Measurements from ENCODE around the gene SEC62.

The SEC62 gene

GRCh38 chr3:169966428-169966950 is at the start of gene SEC62:
TSS of gene SEC62 (plus strand) at chr3:169966807. CDS start at chr3:169966823, 16 bp downstream.
- in situ Hi-C loops (cut with HindIII; ENCODE audit: low sequenced_read_pairs): no loop called here

- in situ Hi-C loops (cut with HindIII; ENCODE audit: low sequenced_read_pairs): no loop called here
These were observed 43.4 kb upstream of the SEC62 start for GRCh38 chr3:169923189-169923588.

GRCh38 chr3:169923831-169924230 is 42.8 kb upstream of the SEC62 start:
- in situ Hi-C loops (cut with HindIII; ENCODE audit: low sequenced_read_pairs): no loop called here

- in situ Hi-C loops (cut with HindIII; ENCODE audit: low sequenced_read_pairs): no loop called here
These were observed 36.6 kb upstream of the SEC62 start for GRCh38 chr3:169929830-169930519.

- in situ Hi-C loops (cut with HindIII; ENCODE audit: low sequenced_read_pairs): no loop called here
These were observed 35.8 kb upstream of the SEC62 start for GRCh38 chr3:169930843-169931242.

GRCh38 chr3:169931747-169932520 is 34.7 kb upstream of the SEC62 start:
- in situ Hi-C loops (cut with HindIII; ENCODE audit: low sequenced_read_pairs): no loop called here

GRCh38 chr3:169939320-169939719 is 27.3 kb upstream of the SEC62 start:
- in situ Hi-C loops (cut with HindIII; ENCODE audit: low sequenced_read_pairs): loop anchor here (5.0 kb wide), 2 partner anchors 42 to 92 kb away; no protein-coding TSS in a partner anchor

GRCh38 chr3:169939751-169940150 is 26.9 kb upstream of the SEC62 start:
- in situ Hi-C loops (cut with HindIII; ENCODE audit: low sequenced_read_pairs): loop anchor here (5.0 kb wide), 2 partner anchors 42 to 92 kb away; no protein-coding TSS in a partner anchor

- in situ Hi-C loops (cut with HindIII; ENCODE audit: low sequenced_read_pairs): no loop called here
These were observed 26.0 kb upstream of the SEC62 start for GRCh38 chr3:169940470-169941181.

- in situ Hi-C loops (cut with HindIII; ENCODE audit: low sequenced_read_pairs): no loop called here
These were observed 21.3 kb upstream of the SEC62 start for GRCh38 chr3:169945313-169945712.

GRCh38 chr3:169946336-169946735 is 20.3 kb upstream of the SEC62 start:
- in situ Hi-C loops (cut with HindIII; ENCODE audit: low sequenced_read_pairs): no loop called here

GRCh38 chr3:169948559-169949448 is 17.8 kb upstream of the SEC62 start:
- in situ Hi-C loops (cut with HindIII; ENCODE audit: low sequenced_read_pairs): no loop called here

GRCh38 chr3:169952045-169952444 is 14.6 kb upstream of the SEC62 start:
- in situ Hi-C loops (cut with HindIII; ENCODE audit: low sequenced_read_pairs): no loop called here

GRCh38 chr3:169953462-169954141 is 13.0 kb upstream of the SEC62 start:
- in situ Hi-C loops (cut with HindIII; ENCODE audit: low sequenced_read_pairs): no loop called here

- in situ Hi-C loops (cut with HindIII; ENCODE audit: low sequenced_read_pairs): no loop called here
These were observed 12.4 kb upstream of the SEC62 start for GRCh38 chr3:169954142-169954756.

- in situ Hi-C loops (cut with HindIII; ENCODE audit: low sequenced_read_pairs): no loop called here
These were observed 11.2 kb upstream of the SEC62 start for GRCh38 chr3:169955406-169955805.

GRCh38 chr3:169964176-169964575 is 2.4 kb upstream of the SEC62 start:
- in situ Hi-C loops (cut with HindIII; ENCODE audit: low sequenced_read_pairs): no loop called here

GRCh38 chr3:169965562-169966427 is 812 bp upstream of the SEC62 start:
- in situ Hi-C loops (cut with HindIII; ENCODE audit: low sequenced_read_pairs): no loop called here
